PFSK-1 (cell line): ENCODE data around the gene CDC42BPG.

Experiments used
- POLR2AphosphoS5 ChIP-seq: IDR thresholded peaks from 2 replicates; pipeline ENCODE4 v1.6.1; 2012; ENCODE audit warnings: low read depth, mild to moderate bottlenecking, control low read depth, low read length, moderate library complexity
- SIN3A ChIP-seq: IDR thresholded peaks from 2 replicates; pipeline ENCODE4 v1.6.1; 2012; ENCODE audit warnings: mild to moderate bottlenecking, low read length, moderate library complexity, borderline replicate concordance; ENCODE audit not compliant: insufficient read depth
- TAF1 ChIP-seq: IDR thresholded peaks from 2 replicates; pipeline ENCODE4 v1.6.1; 2012; ENCODE audit warnings: low read length, control low read depth, borderline replicate concordance; ENCODE audit not compliant: insufficient read depth
- TF ChIP-seq, protein P1 (sequence below), 2 experiments: IDR thresholded peaks; 2 replicates each; pipeline versions ENCODE4 v1.6.1 to v1.8.0; 2011 to 2012; ENCODE audit warnings: low read depth in 2 of 2, low read length in 2 of 2, control low read depth in 1 of 2, inconsistent platforms in 1 of 2, mild to moderate bottlenecking in 1 of 2, moderate library complexity in 1 of 2; ENCODE audit not compliant: insufficient read depth in 1 of 2

GRCh38 chr11:64850979-64851567 is 6.6 kb upstream of the CDC42BPG start:
- TF ChIP-seq POLR2AphosphoS5 (no peak), TAF1 (no peak), SIN3A (no peak)
- TF ChIP-seq, protein P1, sequence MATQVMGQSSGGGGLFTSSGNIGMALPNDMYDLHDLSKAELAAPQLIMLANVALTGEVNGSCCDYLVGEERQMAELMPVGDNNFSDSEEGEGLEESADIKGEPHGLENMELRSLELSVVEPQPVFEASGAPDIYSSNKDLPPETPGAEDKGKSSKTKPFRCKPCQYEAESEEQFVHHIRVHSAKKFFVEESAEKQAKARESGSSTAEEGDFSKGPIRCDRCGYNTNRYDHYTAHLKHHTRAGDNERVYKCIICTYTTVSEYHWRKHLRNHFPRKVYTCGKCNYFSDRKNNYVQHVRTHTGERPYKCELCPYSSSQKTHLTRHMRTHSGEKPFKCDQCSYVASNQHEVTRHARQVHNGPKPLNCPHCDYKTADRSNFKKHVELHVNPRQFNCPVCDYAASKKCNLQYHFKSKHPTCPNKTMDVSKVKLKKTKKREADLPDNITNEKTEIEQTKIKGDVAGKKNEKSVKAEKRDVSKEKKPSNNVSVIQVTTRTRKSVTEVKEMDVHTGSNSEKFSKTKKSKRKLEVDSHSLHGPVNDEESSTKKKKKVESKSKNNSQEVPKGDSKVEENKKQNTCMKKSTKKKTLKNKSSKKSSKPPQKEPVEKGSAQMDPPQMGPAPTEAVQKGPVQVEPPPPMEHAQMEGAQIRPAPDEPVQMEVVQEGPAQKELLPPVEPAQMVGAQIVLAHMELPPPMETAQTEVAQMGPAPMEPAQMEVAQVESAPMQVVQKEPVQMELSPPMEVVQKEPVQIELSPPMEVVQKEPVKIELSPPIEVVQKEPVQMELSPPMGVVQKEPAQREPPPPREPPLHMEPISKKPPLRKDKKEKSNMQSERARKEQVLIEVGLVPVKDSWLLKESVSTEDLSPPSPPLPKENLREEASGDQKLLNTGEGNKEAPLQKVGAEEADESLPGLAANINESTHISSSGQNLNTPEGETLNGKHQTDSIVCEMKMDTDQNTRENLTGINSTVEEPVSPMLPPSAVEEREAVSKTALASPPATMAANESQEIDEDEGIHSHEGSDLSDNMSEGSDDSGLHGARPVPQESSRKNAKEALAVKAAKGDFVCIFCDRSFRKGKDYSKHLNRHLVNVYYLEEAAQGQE (IDR thresholded peaks at IDR 0.05; ENCODE audit: insufficient read depth in 1 of 2, low read depth in 2 of 2, low read length in 2 of 2), result no peak
